Hepatocyte (in vitro differentiated cells): ENCODE results near the gene NKRF. TPM values are rescaled to one million over a fixed set of nuclear protein-coding genes. Genes with fewer than 3 reads are reported as not detected.
"Not testable (repeated sequence)": the region's sequence is repeated elsewhere in the genome, so short reads cannot be mapped to it uniquely, and the experiment has no call there.

Experiments
- DNase-seq: peaks from one replicate; pipeline ENCODE4 v3.0.0-alpha.2; 2016; ENCODE audit warnings: low spot score
- H2AFZ ChIP-seq: fragments of 200-600 bp; sonication (generic); 2 replicates; pipeline ENCODE4 v1.6.0; 2016; ENCODE audit warnings: antibody characterized with exemption, mild to moderate bottlenecking
- H3K27ac ChIP-seq: fragments of 200-600 bp; sonication (generic); 2 replicates; pipeline ENCODE4 v1.5.1; 2016; ENCODE audit warnings: mild to moderate bottlenecking
- H3K27me3 ChIP-seq: fragments of 200-600 bp; sonication (generic); 2 replicates; pipeline ENCODE4 v1.6.1; 2016
- H3K36me3 ChIP-seq: fragments of 200-600 bp; sonication (generic); replicated peaks from 2 replicates; pipeline ENCODE4 v1.5.1; 2016; ENCODE audit warnings: low read depth; ENCODE audit not compliant: insufficient read depth
- H3K4me1 ChIP-seq: fragments of 200-600 bp; sonication (generic); 2 replicates; pipeline ENCODE4 v1.5.1; 2016; ENCODE audit warnings: mild to moderate bottlenecking, moderate library complexity; ENCODE audit not compliant: insufficient read depth
- H3K4me2 ChIP-seq: fragments of 200-600 bp; sonication (generic); 2 replicates; pipeline ENCODE4 v1.6.0; 2016
- H3K4me3 ChIP-seq: fragments of 200-600 bp; sonication (generic); 2 replicates; pipeline ENCODE4 v1.5.1; 2016; ENCODE audit warnings: mild to moderate bottlenecking
- H3K79me2 ChIP-seq: fragments of 200-600 bp; sonication (generic); 2 replicates; pipeline ENCODE4 v1.6.0; 2017; ENCODE audit warnings: mild to moderate bottlenecking
- H3K9me2 ChIP-seq: fragments of 200-600 bp; sonication (generic); replicated peaks from 2 replicates; pipeline ENCODE4 v1.6.0; 2017; ENCODE audit warnings: mild to moderate bottlenecking; ENCODE audit not compliant: insufficient read depth
- H3K9me3 ChIP-seq: fragments of 200-600 bp; sonication (generic); 2 replicates; pipeline ENCODE4 v1.5.1; 2016; ENCODE audit warnings: low read depth, mild to moderate bottlenecking
- H4K20me1 ChIP-seq: fragments of 200-600 bp; sonication (generic); 2 replicates; pipeline ENCODE4 v1.6.0; 2016; ENCODE audit warnings: mild to moderate bottlenecking; ENCODE audit not compliant: insufficient read depth, poor library complexity, severe bottlenecking
- CTCF ChIP-seq: fragments of 200-600 bp; sonication (generic); IDR thresholded peaks from 2 replicates; pipeline ENCODE4 v1.5.1; 2016; ENCODE audit warnings: antibody characterized with exemption, mild to moderate bottlenecking; ENCODE audit not compliant: poor library complexity
- EZH2 ChIP-seq: fragments of 200-600 bp; sonication (generic); IDR thresholded peaks from 2 replicates; pipeline ENCODE4 v1.6.1; 2016; ENCODE audit warnings: antibody characterized with exemption, mild to moderate bottlenecking, borderline replicate concordance
- EZH2phosphoT487 ChIP-seq: fragments of 200-600 bp; sonication (generic); IDR thresholded peaks from one replicate; pipeline ENCODE4 v1.6.1; 2018; ENCODE audit warnings: antibody characterized with exemption, mild to moderate bottlenecking, low read depth, moderate library complexity; ENCODE audit not compliant: unreplicated experiment, severe bottlenecking
- WGBS: methylation state at CpG from one replicate; pipeline ENCODE4 v1.1.6; 2016; ENCODE audit warnings: low lambda C conversion rate; ENCODE audit errors: missing lambda C conversion rate; 5-methylcytosine and 5-hydroxymethylcytosine counted together
- polyA plus RNA-seq: library from polyadenylated mRNA; unstranded; fragments of >200 nt; fragmentation: Nextera tagmentation; extraction: Ambion mirVana; gene quantifications from 2 replicates; pipeline ENCODE4 v1.2.1, GENCODE V29; 2016
- total RNA-seq: library from RNA; depleted of rRNA; stranded (reverse); fragments of >200 nt; gene quantifications from 2 replicates; pipeline ENCODE4 v1.2.3, GENCODE V29; 2014

Gene NKRF
- total and polyA plus RNA-seq, 2 experiments from 2014 or later: 3.0 to 9.0 TPM

GRCh38 chrX:119640731-119641170, 34.5 kb upstream of the NKRF start:
- Histone ChIP-seq H2AFZ (no peak overlapping the region), H3K27ac (no peak overlapping the region), H3K4me1 (no peaks in the 10 kb centered on the region), H4K20me1 (no peaks in the 10 kb centered on the region), H3K79me2 (no peaks in the 10 kb centered on the region), H3K4me3 (no peak overlapping the region), H3K9me2 (no peaks in the 10 kb centered on the region), H3K36me3 (no peaks in the 10 kb centered on the region), H3K9me3 (no peaks in the 10 kb centered on the region), H3K4me2 (no peak overlapping the region), H3K27me3 (no peaks in the 10 kb centered on the region)
- 85% methylated on average over 5 of the region's 5 CpGs for WGBS
- TF ChIP-seq EZH2 (no peak), CTCF (no peak), EZH2phosphoT487 (no peak)
- DNase-seq: no peak

GRCh38 chrX:119638725-119639471, 32.7 kb upstream of the NKRF start:
- Histone ChIP-seq H3K27me3 (no peaks in the 10 kb centered on the region), H2AFZ (no peak overlapping the region), H3K9me3 (no peaks in the 10 kb centered on the region), H3K4me3 (no peak overlapping the region), H3K79me2 (no peaks in the 10 kb centered on the region), H3K27ac (no peak overlapping the region), H3K9me2 (no peaks in the 10 kb centered on the region), H4K20me1 (no peaks in the 10 kb centered on the region), H3K4me2 (no peak overlapping the region), H3K4me1 (no peaks in the 10 kb centered on the region), H3K36me3 (no peaks in the 10 kb centered on the region)
- no peak for TF ChIP-seq EZH2
- TF ChIP-seq CTCF: no peak
- no peak for TF ChIP-seq EZH2phosphoT487
- DNase-seq: no peak
- 67% methylated on average over 10 of the region's 10 CpGs for WGBS

- H2AFZ ChIP-seq, DNase-seq, H3K9me3 ChIP-seq, H3K27me3 ChIP-seq, H3K4me2 ChIP-seq, H3K9me2 ChIP-seq, H3K4me3 ChIP-seq, H3K27ac ChIP-seq, H3K4me1 ChIP-seq, H3K36me3 ChIP-seq, H3K79me2 ChIP-seq, H4K20me1 ChIP-seq: not testable (repeated sequence)
- whole genome bisulfite sequencing: 59% methylated on average over 1 of the region's 1 CpG
Observed at GRCh38 chrX:119637421-119637820, 31.2 kb upstream of the NKRF start.

- no peak overlapping the region for H3K4me3 ChIP-seq
- H3K27ac ChIP-seq: no peak overlapping the region
- no peaks in the 10 kb centered on the region for H3K27me3 ChIP-seq
- H4K20me1 ChIP-seq: no peaks in the 10 kb centered on the region
- 89% methylated on average over 8 of the region's 8 CpGs for WGBS
- no peak for DNase-seq
- H2AFZ ChIP-seq: no peak overlapping the region
- H3K36me3 ChIP-seq: no peaks in the 10 kb centered on the region
- H3K4me2 ChIP-seq: no peak overlapping the region
- H3K4me1 ChIP-seq: no peaks in the 10 kb centered on the region
- no peaks in the 10 kb centered on the region for H3K9me2 ChIP-seq
- no peaks in the 10 kb centered on the region for H3K79me2 ChIP-seq
- TF ChIP-seq EZH2phosphoT487: no peak
- TF ChIP-seq EZH2: no peak
- TF ChIP-seq CTCF: no peak
- no peaks in the 10 kb centered on the region for H3K9me3 ChIP-seq
Observed at GRCh38 chrX:119636419-119636818, 30.2 kb upstream of the NKRF start.
